GM19023 (cell line): ENCODE data around the gene TMEM145.
"Not testable (repeated sequence)": the region's sequence is repeated elsewhere in the genome, so short reads cannot be mapped to it uniquely, and the experiment has no call there.

Experiments
- ATAC-seq: cut with Tn5 transposase; IDR thresholded peaks from one replicate; pipeline ENCODE4 v1.9.1; 2021; ENCODE audit warnings: mild to moderate bottlenecking, moderate library complexity; ENCODE audit not compliant: unreplicated experiment

The TMEM145 gene

DNA sequence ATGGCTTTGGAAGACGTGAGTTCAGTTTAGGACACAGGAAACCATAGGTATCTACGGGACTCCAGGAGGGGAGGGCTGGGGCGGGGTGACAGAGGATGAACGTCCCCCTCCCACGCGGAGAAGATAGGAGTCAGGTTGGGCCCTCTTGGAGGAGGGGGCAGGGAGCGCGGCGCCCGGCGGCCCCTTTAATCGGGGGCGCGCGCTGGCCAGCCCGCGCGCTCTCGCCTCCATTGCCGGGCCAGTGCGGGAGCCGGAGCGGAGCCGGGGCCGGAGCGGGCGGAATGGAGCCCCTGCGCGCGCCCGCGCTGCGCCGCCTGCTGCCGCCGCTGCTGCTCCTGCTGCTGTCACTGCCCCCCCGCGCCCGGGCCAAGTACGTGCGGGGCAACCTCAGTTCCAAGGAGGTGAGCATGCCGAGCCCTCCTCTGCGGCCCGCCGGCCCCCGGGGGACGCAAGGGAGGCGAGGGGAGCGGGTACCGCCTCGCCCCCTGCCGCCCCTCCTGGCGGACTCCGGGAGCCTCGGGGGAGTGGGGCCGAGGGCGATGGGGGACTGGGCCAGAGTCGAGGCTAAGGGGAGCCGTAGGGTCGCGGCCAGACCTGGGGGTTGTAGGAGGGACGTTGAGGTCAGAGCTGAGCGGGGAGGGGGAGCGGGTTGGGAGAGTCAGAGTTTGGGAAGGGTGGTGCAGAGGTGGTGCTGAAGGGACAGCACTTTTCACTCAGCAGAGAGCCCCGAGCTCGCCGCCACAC lies at the start of gene TMEM145:
Gene TMEM145 (plus strand): TSS at position 214 of the 744 bp plus-strand sequence. CDS start 68 bp downstream, at position 282.
- no peak for ATAC-seq

GRCh38 chr19:42266105-42266504 lies 47.0 kb upstream of the TMEM145 start:
- ATAC-seq = not testable (repeated sequence)

DNA sequence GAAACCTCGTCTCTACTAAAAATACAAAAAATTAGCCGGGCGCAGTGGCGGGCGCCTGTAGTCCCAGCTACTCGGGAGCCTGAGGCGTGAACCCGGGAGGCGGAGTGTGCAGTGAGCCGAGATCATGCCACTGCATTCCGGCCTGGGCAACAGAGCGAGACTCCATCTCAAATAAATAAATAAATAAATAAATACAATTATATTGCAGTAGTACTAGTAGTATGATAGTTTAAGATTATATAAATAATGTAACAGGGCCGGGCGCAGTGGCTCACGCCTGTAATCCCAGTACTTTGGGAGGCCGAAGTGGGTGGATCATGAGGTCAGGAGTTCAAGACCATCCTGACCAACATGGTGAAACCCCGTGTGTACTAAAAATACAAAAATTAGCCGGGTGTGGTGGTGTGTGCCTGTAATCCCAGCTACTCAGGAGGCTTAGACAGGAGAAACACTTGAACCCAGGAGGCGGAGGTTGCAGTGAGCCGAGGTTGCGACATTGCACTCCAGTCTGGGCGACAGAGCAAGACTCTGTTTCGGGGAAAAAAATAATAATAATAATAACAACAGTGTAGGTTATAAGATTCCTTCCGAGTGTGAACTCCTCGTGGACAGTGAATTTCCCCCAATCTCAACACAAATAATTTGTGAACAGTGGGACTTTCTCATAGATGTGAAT lies 46.0 kb upstream of the TMEM145 start:
- not testable (repeated sequence) for ATAC-seq

DNA sequence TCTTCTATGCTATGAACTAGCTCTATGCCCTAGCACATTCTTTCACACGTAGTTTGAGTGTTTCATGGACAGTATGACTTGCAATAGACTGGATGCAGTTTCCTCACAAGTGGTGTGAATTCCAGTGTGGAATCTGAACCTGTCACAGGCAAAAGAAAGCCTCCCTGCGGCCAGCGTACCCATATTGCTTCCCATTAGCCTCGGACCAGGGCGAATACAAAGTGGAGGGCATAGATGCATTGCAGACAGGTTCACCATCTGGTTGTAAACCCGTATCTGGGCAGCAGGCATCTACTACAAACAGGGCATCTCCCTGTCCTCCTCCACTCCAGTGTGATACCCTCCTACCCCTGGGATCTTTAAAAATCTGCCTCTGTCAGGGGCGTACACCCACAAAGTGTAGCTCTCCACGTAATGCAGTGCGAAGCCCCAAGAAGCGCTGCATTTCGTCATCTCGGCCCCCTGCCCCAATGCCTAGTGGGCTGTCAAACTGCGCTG lies 45.4 kb upstream of the TMEM145 start:
- ATAC-seq = no peak

GRCh38 chr19:42268142-42268703 lies 44.9 kb upstream of the TMEM145 start:
- peak; percentile 60 for ATAC-seq

- ATAC-seq = peak; percentile 84
Measured at GRCh38 chr19:42268704-42269477, 44.2 kb upstream of the TMEM145 start, which contains the start of gene CIC. Gene CIC (plus strand): TSS chr19:42269252. CDS start chr19:42271784, 2,532 bp downstream.

GRCh38 chr19:42269478-42270345 lies 43.4 kb upstream of the TMEM145 start:
- no peak for ATAC-seq

DNA sequence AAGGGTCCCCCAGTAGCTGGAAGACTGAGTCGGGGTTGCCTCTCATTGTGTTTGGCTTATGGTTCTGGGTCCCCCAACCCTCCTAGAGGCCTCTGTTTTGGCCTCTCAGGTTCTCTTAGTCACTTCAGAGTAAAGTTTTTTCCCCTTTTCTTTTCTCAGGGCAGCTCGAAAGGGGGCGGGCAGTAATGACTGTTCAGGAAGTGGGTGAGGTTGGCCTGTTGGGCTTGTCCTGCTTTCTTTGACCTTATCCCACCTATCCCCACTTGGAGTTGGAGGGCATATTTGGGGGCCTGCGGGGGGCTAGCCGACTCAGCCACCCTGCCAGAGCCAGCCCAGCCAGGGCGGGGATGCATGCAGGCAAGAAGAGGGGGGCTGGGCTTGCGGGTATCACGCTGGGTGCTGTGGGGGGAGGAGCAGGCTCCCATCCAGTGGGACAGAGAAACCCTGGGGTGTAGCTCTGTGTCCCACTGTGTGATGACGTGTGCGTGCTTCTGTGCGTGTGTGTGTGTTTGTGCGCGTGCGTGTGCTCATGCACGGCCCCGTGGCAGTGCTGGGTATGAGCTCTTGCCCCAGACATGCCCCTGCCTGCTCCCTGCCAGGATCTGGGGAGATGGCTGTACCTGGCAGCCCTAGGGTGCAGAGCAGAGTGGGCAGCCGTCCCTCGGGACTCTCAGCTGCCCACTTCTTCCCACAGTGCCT lies 42.6 kb upstream of the TMEM145 start:
- ATAC-seq = no peak

- no peak for ATAC-seq
Measured at GRCh38 chr19:42271045-42271419, 42.1 kb upstream of the TMEM145 start.

DNA sequence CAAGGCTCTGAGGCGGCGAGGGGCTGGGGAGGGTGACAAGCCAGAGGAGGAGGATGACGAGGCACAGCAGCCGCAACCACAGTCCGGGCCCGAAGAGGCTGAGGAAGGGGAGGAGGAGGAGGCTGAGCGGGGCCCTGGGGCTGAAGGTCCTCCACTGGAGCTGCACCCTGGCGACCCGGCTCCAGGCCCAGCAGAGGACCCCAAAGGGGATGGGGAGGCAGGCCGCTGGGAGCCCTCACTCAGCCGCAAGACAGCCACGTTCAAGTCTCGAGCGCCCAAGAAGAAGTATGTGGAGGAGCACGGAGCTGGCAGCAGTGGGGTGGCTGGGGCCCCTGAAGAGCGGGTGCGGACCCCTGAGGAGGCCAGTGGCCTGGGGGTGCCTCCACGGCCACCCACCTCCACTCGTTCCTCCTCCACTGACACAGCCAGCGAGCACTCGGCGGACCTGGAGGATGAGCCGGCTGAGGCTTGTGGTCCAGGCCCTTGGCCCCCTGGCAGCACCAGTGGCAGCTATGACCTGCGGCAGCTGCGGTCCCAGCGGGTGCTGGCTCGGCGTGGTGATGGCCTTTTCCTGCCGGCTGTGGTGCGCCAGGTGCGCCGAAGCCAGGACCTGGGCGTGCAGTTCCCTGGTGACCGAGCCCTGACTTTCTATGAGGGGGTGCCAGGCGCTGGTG lies 41.1 kb upstream of the TMEM145 start:
- ATAC-seq = no peak

- no peak for ATAC-seq
Measured at GRCh38 chr19:42272535-42272897, 40.6 kb upstream of the TMEM145 start.

DNA sequence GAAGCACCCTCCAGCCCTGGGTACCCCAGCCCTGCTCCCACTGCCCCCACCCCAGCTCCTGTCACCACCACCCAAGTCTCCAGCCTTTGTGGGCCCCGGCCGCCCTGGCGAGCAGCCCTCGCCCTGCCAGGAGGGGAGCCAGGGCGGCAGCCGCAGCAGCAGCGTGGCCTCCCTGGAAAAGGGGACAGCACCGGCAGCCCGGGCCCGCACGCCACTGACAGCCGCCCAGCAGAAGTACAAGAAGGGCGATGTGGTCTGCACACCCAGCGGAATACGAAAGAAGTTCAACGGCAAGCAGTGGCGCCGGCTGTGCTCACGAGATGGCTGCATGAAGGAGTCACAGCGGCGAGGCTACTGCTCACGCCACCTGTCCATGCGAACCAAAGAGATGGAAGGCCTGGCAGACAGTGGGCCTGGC lies 40.1 kb upstream of the TMEM145 start:
- ATAC-seq = no peak

DNA sequence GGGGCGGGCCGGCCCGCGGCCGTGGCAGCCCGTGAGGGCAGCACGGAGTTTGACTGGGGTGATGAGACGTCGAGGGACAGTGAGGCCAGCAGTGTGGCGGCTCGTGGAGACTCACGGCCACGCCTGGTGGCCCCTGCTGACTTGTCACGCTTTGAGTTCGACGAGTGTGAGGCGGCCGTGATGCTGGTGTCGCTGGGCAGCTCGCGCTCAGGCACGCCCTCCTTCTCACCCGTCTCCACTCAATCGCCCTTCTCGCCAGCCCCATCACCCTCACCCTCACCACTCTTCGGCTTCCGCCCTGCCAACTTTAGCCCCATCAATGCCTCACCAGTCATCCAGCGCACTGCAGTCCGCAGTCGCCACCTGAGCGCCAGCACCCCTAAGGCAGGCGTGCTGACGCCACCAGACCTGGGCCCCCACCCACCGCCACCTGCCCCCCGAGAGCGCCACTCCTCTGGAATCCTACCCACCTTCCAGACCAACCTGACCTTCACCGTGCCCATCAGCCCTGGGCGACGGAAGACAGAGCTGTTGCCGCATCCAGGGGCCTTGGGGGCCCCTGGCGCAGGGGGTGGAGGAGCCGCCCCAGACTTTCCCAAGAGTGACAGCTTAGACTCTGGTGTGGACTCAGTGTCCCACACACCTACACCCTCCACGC lies 39.6 kb upstream of the TMEM145 start:
- no peak for ATAC-seq

DNA sequence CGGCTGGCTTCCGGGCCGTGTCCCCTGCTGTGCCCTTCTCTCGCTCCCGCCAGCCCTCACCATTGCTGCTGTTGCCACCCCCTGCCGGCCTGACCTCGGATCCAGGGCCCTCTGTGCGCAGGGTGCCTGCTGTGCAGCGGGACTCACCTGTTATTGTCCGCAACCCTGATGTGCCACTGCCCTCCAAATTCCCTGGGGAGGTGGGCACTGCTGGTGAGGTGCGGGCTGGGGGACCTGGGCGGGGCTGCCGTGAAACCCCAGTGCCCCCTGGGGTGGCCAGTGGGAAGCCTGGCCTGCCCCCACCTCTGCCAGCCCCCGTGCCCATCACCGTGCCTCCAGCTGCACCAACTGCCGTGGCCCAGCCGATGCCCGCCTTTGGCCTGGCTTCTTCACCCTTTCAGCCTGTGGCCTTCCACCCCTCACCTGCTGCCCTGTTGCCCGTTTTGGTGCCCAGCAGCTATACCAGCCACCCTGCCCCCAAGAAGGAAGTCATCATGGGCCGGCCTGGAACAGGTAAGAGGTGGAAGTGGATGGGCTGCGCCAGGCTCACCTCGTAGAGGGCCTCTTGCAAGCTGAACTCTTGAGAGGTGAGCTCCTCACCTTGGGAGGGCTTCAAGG lies 38.9 kb upstream of the TMEM145 start:
- no peak for ATAC-seq

- no peak for ATAC-seq
Measured at GRCh38 chr19:42275103-42275502, 38.0 kb upstream of the TMEM145 start.

GRCh38 chr19:42275517-42275916 lies 37.6 kb upstream of the TMEM145 start:
- ATAC-seq = no peak

- no peak for ATAC-seq
Measured at GRCh38 chr19:42276284-42276683, 36.8 kb upstream of the TMEM145 start.

DNA sequence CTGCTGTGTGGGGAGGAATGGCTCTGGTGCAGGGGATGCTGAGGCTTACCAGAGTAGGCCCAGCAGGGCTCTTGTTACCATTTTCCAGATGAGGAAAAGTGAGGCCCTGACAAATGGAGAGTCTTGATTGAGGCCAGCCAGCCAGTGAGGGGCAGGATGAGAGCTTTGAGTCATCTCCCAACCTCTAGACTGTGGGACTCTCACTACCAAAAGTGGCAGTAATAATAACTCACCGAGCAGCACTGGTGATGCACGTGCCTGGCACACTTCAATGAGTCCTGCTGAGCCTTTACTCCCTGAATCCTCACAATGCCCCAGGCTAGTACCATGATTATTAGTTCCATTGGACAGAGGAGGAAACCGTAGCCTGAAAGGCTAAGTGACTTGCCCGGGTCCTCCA lies 36.3 kb upstream of the TMEM145 start:
- ATAC-seq = no peak
